ENCODE measurements around the gene LRFN5.

Gene LRFN5

GRCh38 chr14:41641690-41642089 is 35.0 kb downstream of the LRFN5 start:
- Histone ChIP-seq H3K27me3 (ENCODE audit: insufficient read depth, low read length, poor library complexity) (no peaks in the 10 kb centered on the region), H2AFZ (ENCODE audit: low read depth, low read length) (no peak overlapping the region), H3K79me2 (ENCODE audit: insufficient read depth, low read length) (no peaks in the 10 kb centered on the region), H3K9me3 (ENCODE audit: insufficient read depth, low read length, severe bottlenecking) (no peaks in the 10 kb centered on the region), H4K20me1 (ENCODE audit: insufficient read depth, low read length) (no peaks in the 10 kb centered on the region), H3K4me3 (ENCODE audit: low read depth in 1 of 2, low read length in 2 of 2) (no peak overlapping the region), H3K36me3 (ENCODE audit: insufficient read depth, low read length) (no peaks in the 10 kb centered on the region), H3K4me2 (ENCODE audit: insufficient read depth, low read length) (no peak overlapping the region), H3K4me1 (ENCODE audit: insufficient read depth, low read length) (no peaks in the 10 kb centered on the region), H3K9ac (ENCODE audit: low read depth, low read length) (no peak overlapping the region), H3K27ac (ENCODE audit: low read length) (no peak overlapping the region)
- ATAC-seq (ENCODE audit: insufficient read depth, low read depth) (no peak), DNase-seq (no peak)
- TF ChIP-seq, protein P1, sequence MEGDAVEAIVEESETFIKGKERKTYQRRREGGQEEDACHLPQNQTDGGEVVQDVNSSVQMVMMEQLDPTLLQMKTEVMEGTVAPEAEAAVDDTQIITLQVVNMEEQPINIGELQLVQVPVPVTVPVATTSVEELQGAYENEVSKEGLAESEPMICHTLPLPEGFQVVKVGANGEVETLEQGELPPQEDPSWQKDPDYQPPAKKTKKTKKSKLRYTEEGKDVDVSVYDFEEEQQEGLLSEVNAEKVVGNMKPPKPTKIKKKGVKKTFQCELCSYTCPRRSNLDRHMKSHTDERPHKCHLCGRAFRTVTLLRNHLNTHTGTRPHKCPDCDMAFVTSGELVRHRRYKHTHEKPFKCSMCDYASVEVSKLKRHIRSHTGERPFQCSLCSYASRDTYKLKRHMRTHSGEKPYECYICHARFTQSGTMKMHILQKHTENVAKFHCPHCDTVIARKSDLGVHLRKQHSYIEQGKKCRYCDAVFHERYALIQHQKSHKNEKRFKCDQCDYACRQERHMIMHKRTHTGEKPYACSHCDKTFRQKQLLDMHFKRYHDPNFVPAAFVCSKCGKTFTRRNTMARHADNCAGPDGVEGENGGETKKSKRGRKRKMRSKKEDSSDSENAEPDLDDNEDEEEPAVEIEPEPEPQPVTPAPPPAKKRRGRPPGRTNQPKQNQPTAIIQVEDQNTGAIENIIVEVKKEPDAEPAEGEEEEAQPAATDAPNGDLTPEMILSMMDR (IDR thresholded peaks at IDR 0.05; ENCODE audit: borderline replicate concordance, extremely low read depth, low read length, poor library complexity, severe bottlenecking): no peak
- TF ChIP-seq EZH2 (IDR thresholded peaks at IDR 0.05; ENCODE audit: borderline replicate concordance, low read depth, low read length, severe bottlenecking): no peak

DNA sequence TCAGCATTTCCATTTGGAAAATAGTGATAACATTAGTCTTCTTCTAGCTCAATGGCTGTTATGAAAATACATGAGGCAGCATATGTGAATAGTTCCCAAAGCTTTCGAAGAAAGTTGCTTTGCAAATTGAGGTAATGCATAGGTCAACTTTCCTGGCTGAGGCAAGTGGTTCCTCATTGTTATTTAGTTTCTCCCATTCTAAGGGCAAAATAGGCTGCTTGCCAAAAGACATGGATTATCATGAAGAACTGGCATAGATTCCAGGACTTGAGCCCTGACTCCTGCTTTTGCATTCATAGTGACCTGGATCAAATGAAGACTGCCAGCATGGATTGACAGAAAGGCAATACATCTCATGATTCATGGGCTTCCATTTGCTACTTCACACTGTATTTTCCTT is 35.7 kb downstream of the LRFN5 start:
- Histone ChIP-seq H2AFZ (ENCODE audit: low read depth, low read length) (no peak overlapping the region), H3K9me3 (ENCODE audit: insufficient read depth, low read length, severe bottlenecking) (no peaks in the 10 kb centered on the region), H3K27ac (ENCODE audit: low read length) (no peak overlapping the region), H3K4me3 (ENCODE audit: low read depth in 1 of 2, low read length in 2 of 2) (no peak overlapping the region), H4K20me1 (ENCODE audit: insufficient read depth, low read length) (no peaks in the 10 kb centered on the region), H3K9ac (ENCODE audit: low read depth, low read length) (no peak overlapping the region), H3K79me2 (ENCODE audit: insufficient read depth, low read length) (no peaks in the 10 kb centered on the region), H3K4me2 (ENCODE audit: insufficient read depth, low read length) (no peak overlapping the region), H3K4me1 (ENCODE audit: insufficient read depth, low read length) (no peaks in the 10 kb centered on the region), H3K36me3 (ENCODE audit: insufficient read depth, low read length) (no peaks in the 10 kb centered on the region), H3K27me3 (ENCODE audit: insufficient read depth, low read length, poor library complexity) (no peaks in the 10 kb centered on the region)
- TF ChIP-seq, protein P1 (IDR thresholded peaks at IDR 0.05; ENCODE audit: borderline replicate concordance, extremely low read depth, low read length, poor library complexity, severe bottlenecking): no peak
- TF ChIP-seq EZH2 (IDR thresholded peaks at IDR 0.05; ENCODE audit: borderline replicate concordance, low read depth, low read length, severe bottlenecking): no peak
- ATAC-seq (ENCODE audit: insufficient read depth, low read depth): no peak
- DNase-seq: no peak

DNA sequence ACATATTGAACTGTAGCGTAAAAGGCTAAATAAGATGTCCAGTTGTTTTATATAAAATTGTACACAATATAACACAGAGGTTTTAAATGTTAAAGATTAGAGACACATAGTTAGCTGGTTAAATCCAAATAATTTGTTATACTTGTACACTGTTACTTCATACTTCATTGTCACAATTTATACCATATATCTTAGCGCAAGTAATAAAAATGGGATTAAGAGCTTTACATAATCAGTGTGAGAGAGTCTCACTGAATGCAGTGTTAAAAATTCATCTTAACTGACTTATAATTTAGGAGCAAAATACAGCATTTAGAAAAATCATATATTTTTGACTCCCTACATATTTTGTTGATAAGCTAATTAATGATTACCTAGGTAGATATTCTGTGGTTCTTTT is 36.1 kb downstream of the LRFN5 start:
- DNase-seq: no peak
- ATAC-seq (ENCODE audit: insufficient read depth, low read depth): no peak

More for the DNA sequence above, 36.1 kb downstream of the LRFN5 start:
- Histone ChIP-seq H3K9ac (ENCODE audit: low read depth, low read length) (no peak overlapping the region), H3K4me3 (ENCODE audit: low read depth in 1 of 2, low read length in 2 of 2) (no peak overlapping the region; a peak in 1 of 4 replicates), H3K27me3 (ENCODE audit: insufficient read depth, low read length, poor library complexity) (no peaks in the 10 kb centered on the region), H3K79me2 (ENCODE audit: insufficient read depth, low read length) (no peaks in the 10 kb centered on the region), H2AFZ (ENCODE audit: low read depth, low read length) (no peak overlapping the region), H3K36me3 (ENCODE audit: insufficient read depth, low read length) (no peaks in the 10 kb centered on the region), H3K9me3 (ENCODE audit: insufficient read depth, low read length, severe bottlenecking) (no peaks in the 10 kb centered on the region), H3K4me2 (ENCODE audit: insufficient read depth, low read length) (no peak overlapping the region), H3K4me1 (ENCODE audit: insufficient read depth, low read length) (no peaks in the 10 kb centered on the region), H3K27ac (ENCODE audit: low read length) (no peak overlapping the region), H4K20me1 (ENCODE audit: insufficient read depth, low read length) (no peaks in the 10 kb centered on the region)
- TF ChIP-seq, protein P1 (IDR thresholded peaks at IDR 0.05; ENCODE audit: borderline replicate concordance, extremely low read depth, low read length, poor library complexity, severe bottlenecking): no peak
- no peak for TF ChIP-seq EZH2 (IDR thresholded peaks at IDR 0.05; ENCODE audit: borderline replicate concordance, low read depth, low read length, severe bottlenecking)

Data from DND-41 (cell line).